ENCODE data around the gene ITGB8. TPM values are rescaled to one million over a fixed set of nuclear protein-coding genes. Genes with fewer than 3 reads are reported as not detected.

The ITGB8 gene
- polyA plus RNA-seq, 1 donor from 2014 or later: 12.2 TPM

GRCh38 chr7:20290505-20291111 lies 40.1 kb upstream of the ITGB8 start:
- Histone ChIP-seq H3K4me2 (ENCODE audit: low read length) (no peak overlapping the region), H3K36me3 (ENCODE audit: insufficient read depth, low read length) (no peaks in the 10 kb centered on the region), H3K4me3 (ENCODE audit: low read length) (no peak overlapping the region), H3K9me3 (ENCODE audit: low read length) (no peaks in the 10 kb centered on the region), H3F3A (ENCODE audit: insufficient read depth, low read length, poor library complexity, severe bottlenecking) (no peaks in the 10 kb centered on the region), H2AFZ (ENCODE audit: low read depth, low read length) (no peak overlapping the region), H3K9me2 (ENCODE audit: insufficient read depth, low read length) (no peaks in the 10 kb centered on the region), H3K79me2 (replicated peaks; ENCODE audit: insufficient read depth, low read length) (no peaks in the 10 kb centered on the region), H3K27ac (ENCODE audit: low read length) (no peak overlapping the region), H3K9ac (ENCODE audit: low read length) (no peak overlapping the region), H3K27me3 (ENCODE audit: insufficient read depth, low read depth, low read length) (no peaks in the 10 kb centered on the region), H4K20me1 (ENCODE audit: insufficient read depth) (no peaks in the 10 kb centered on the region)
- TF ChIP-seq RAD21 (conservative IDR thresholded peaks at IDR 0.05) (no peak), EP300 (conservative IDR thresholded peaks at IDR 0.05; ENCODE audit: poor library complexity, severe bottlenecking) (no peak), SMC3 (conservative IDR thresholded peaks at IDR 0.05; ENCODE audit: poor library complexity) (no peak), POLR2AphosphoS5 (IDR thresholded peaks at IDR 0.05) (no peak), REST (IDR thresholded peaks at IDR 0.05; ENCODE audit: borderline replicate concordance) (no peak), MXI1 (conservative IDR thresholded peaks at IDR 0.05; ENCODE audit: poor library complexity, severe bottlenecking) (no peak), CTCF (IDR thresholded peaks at IDR 0.05; ENCODE audit: poor library complexity, severe bottlenecking) (no peak), EZH2 (IDR thresholded peaks at IDR 0.05; ENCODE audit: borderline replicate concordance, insufficient read depth, low read length, poor library complexity, severe bottlenecking) (no peak)

GRCh38 chr7:20293336-20293735 lies 37.4 kb upstream of the ITGB8 start:
- Histone ChIP-seq H3F3A (ENCODE audit: insufficient read depth, low read length, poor library complexity, severe bottlenecking) (no peaks in the 10 kb centered on the region), H3K36me3 (ENCODE audit: insufficient read depth, low read length) (no peaks in the 10 kb centered on the region), H2AFZ (ENCODE audit: low read depth, low read length) (no peak overlapping the region), H3K79me2 (replicated peaks; ENCODE audit: insufficient read depth, low read length) (no peaks in the 10 kb centered on the region), H3K4me3 (ENCODE audit: low read length) (no peak overlapping the region), H3K27ac (ENCODE audit: low read length) (no peak overlapping the region), H3K9me2 (ENCODE audit: insufficient read depth, low read length) (no peaks in the 10 kb centered on the region), H3K9ac (ENCODE audit: low read length) (no peak overlapping the region), H3K27me3 (ENCODE audit: insufficient read depth, low read depth, low read length) (no peaks in the 10 kb centered on the region), H4K20me1 (ENCODE audit: insufficient read depth) (no peaks in the 10 kb centered on the region), H3K9me3 (ENCODE audit: low read length) (no peaks in the 10 kb centered on the region), H3K4me2 (ENCODE audit: low read length) (no peak overlapping the region)
- TF ChIP-seq EZH2 (IDR thresholded peaks at IDR 0.05; ENCODE audit: borderline replicate concordance, insufficient read depth, low read length, poor library complexity, severe bottlenecking): no peak
- TF ChIP-seq POLR2AphosphoS5 (IDR thresholded peaks at IDR 0.05): no peak
- TF ChIP-seq RAD21 (conservative IDR thresholded peaks at IDR 0.05): no peak
- no peak for TF ChIP-seq MXI1 (conservative IDR thresholded peaks at IDR 0.05; ENCODE audit: poor library complexity, severe bottlenecking)
- TF ChIP-seq SMC3 (conservative IDR thresholded peaks at IDR 0.05; ENCODE audit: poor library complexity): no peak
- TF ChIP-seq TAF1 (IDR thresholded peaks at IDR 0.05; ENCODE audit: low read depth): no peak
- no peak for TF ChIP-seq REST (IDR thresholded peaks at IDR 0.05; ENCODE audit: borderline replicate concordance)
- TF ChIP-seq CTCF (IDR thresholded peaks at IDR 0.05; ENCODE audit: poor library complexity, severe bottlenecking): no peak
- no peak for TF ChIP-seq EP300 (conservative IDR thresholded peaks at IDR 0.05; ENCODE audit: poor library complexity, severe bottlenecking)
